ENCODE measurements around the gene ZIK1.

The ZIK1 gene

GRCh38 chr19:57613941-57614743, 30.2 kb downstream of the ZIK1 start, which contains the start of gene ZNF134:
Gene ZNF134, plus strand, starts transcription at chr19:57614242. Its CDS starts 5,227 bp downstream, at chr19:57619469.
- DNase-seq: peak; percentile 96

- DNase-seq: no peak
Measured at GRCh38 chr19:57615346-57615745, 31.4 kb downstream of the ZIK1 start.

- DNase-seq: no peak
Measured at GRCh38 chr19:57620673-57621348, 36.9 kb downstream of the ZIK1 start.

- no peak for DNase-seq
Measured at GRCh38 chr19:57623091-57623490, 39.1 kb downstream of the ZIK1 start.

GRCh38 chr19:57632987-57633831, 49.3 kb downstream of the ZIK1 start, which contains the start of gene ZNF211:
Gene ZNF211, plus strand, starts transcription at chr19:57633168. Its CDS starts 179 bp downstream, at chr19:57633347.
- peak; percentile 98 for DNase-seq

GRCh38 chr19:57633832-57634131, 49.8 kb downstream of the ZIK1 start:
- DNase-seq: no peak

- no peak for DNase-seq
Measured at GRCh38 chr19:57637379-57637778, 53.4 kb downstream of the ZIK1 start.

GRCh38 chr19:57641715-57642234, 57.8 kb downstream of the ZIK1 start:
- DNase-seq: no peak

- no peak for DNase-seq
Measured at GRCh38 chr19:57642396-57643046, 58.6 kb downstream of the ZIK1 start.

Measured in NCI-H82 (cell line).